Stimulated activated CD8-positive, alpha-beta memory T cell treated with anti-CD3 and anti-CD28 coated beads, Interleukin-4, amount 100 ng/mL, for 48 hours (primary cell): ENCODE measurements around the gene PTPMT1.
"Not testable (repeated sequence)": the region's sequence is repeated elsewhere in the genome, so short reads cannot be mapped to it uniquely, and the experiment has no call there.

Experiments
- DNase-seq: peaks from one replicate; pipeline ENCODE4 v3.0.0-alpha.2; 2020

PTPMT1 gene, protein sequence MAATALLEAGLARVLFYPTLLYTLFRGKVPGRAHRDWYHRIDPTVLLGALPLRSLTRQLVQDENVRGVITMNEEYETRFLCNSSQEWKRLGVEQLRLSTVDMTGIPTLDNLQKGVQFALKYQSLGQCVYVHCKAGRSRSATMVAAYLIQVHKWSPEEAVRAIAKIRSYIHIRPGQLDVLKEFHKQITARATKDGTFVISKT

GRCh38 chr11:47565340-47566148 lies at the start of gene PTPMT1:
TSS of gene PTPMT1 (plus strand) at chr11:47565599. CDS start at chr11:47565623, 24 bp downstream.
- DNase-seq = peak; percentile 80

DNA sequence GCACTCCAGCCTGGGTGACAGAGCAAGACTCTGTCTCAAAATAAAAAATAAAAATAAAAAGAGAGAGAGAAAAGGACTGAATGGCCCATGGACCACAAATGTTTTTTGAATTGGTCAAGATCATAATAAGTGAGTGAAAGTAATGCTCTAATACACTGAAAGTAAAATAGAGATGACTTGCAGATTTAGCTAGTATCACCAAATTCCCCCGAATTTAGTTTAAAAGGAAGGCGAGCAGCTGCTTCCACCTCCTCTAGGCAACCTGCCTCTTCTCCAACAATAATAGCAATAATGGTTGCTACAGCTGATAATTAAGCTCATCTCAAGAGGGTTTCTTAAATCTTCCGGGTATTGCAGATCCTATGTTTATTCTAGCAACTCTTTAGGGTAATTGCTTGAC lies 49.2 kb upstream of the PTPMT1 start:
- no peak for DNase-seq

DNA sequence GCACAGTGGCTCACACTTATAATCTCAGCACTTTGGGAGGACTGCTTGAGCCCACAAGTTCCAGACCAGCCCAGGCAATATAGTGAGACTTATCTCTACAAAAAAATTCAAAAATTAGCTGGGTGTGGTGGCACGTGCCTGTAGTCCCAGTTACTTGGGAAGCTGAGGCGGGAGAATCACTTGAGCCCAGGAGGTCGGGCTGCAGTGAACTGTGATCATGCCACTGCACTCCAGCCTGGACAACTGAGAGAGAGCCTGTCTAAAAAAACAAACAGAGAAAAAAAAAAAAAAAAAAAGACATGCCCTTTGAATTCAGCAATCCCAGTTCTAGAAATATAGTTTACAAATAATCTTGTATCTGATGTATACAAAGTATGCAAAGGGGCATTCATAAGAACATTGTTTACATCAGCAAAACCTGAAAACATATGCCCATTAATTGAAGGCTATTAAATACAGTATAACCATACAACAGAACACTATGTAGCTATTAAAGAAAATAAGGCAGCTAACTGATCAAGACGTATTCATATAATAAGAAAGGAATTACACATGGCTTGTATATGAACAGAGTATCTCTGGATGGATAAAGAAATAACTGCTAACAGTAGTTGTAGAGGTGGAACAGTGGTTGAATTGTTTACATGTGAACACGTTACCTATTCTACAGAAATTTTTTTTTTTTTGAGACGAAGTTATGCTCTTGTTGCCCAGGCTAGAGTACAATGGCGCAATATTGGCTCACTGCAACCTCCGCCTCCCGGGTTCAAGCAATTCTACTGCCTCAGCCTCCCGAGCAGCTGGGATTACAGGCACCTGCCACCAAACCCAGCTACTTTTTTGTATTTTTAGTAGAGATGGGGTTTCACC lies 48.2 kb upstream of the PTPMT1 start:
- no peak for DNase-seq

DNA sequence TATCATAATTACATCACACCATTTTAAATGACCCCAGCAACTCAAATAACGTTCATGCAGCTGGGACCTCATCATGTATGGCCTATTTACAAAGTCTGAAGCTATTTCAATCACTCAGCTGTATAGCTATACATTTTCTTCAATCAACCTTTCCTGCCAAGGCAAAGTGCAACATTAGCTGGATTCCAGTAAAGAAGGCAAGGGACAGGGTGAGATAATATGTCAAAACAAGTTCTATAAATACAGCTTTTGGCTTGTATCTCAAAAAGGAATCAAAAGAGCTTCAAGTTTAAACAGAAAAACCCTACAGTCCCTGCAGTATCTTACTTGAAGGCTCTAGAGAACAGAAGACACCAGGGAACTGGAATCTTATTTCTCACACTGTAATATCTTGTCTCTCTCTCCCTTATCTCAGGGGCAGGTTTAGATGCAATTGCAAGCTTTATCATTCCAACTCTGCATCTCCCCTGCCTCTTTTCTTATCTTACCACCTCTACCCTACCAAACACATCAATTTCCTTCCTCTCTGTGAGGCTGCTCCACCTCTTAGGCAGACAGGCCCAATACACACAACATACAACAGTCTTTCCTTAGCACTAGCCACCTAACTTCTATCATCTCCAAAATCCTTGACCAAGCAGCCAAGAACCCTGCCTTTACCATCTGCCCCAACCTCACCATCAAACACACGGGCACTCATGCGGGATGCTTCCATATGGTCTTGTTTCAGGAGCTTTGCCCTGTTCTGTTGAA lies 47.0 kb upstream of the PTPMT1 start:
- DNase-seq = no peak

- peak; percentile 35 for DNase-seq
Measured at GRCh38 chr11:47523490-47524225, 41.7 kb upstream of the PTPMT1 start.

- peak; percentile 33 for DNase-seq
Measured at GRCh38 chr11:47524291-47524874, 41.0 kb upstream of the PTPMT1 start.

DNA sequence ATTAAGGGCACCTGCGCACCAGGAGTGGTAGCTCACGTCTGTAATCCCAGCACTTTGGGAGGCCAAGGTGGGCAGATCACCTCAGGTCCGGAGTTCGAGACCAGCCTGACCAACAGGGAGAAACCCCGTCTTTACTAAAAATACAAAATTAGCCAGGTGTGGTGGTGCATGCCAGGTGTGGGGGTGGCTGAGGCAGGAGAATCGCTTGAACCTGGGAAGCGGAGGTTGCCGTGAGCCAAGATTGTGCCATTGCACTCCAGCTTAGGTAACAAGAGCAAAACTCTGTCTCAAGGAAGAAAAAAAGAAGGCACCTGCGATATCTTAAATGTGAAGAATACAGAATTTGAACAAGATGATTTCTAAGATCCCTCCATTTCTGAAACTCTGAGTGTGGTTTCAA lies 39.4 kb upstream of the PTPMT1 start:
- not testable (repeated sequence) for DNase-seq

- no peak for DNase-seq
Measured at GRCh38 chr11:47527186-47527585, 38.2 kb upstream of the PTPMT1 start.

- DNase-seq = no peak
Measured at GRCh38 chr11:47529951-47530350, 35.4 kb upstream of the PTPMT1 start.

DNA sequence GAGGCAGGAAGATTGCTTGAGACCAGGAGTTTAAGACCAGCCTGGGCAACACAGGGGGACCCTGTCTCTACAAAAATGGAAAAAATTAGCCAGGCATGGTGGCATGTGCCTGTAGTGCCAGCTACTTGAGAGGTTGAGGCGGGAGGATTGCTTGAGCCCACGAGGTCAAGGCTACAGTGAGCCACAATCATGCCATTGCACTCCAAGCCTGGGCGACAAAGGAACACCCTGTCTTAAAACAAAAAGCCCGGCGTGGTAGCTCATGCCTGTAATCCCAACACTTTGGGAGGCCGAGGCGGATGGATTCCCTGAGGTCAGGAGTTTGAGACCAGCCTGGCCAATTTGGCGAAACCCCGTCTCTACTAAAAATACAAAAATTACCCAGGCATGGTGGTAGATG lies 34.7 kb upstream of the PTPMT1 start:
- not testable (repeated sequence) for DNase-seq

- DNase-seq = no peak
Measured at GRCh38 chr11:47531666-47532065, 33.7 kb upstream of the PTPMT1 start.

DNA sequence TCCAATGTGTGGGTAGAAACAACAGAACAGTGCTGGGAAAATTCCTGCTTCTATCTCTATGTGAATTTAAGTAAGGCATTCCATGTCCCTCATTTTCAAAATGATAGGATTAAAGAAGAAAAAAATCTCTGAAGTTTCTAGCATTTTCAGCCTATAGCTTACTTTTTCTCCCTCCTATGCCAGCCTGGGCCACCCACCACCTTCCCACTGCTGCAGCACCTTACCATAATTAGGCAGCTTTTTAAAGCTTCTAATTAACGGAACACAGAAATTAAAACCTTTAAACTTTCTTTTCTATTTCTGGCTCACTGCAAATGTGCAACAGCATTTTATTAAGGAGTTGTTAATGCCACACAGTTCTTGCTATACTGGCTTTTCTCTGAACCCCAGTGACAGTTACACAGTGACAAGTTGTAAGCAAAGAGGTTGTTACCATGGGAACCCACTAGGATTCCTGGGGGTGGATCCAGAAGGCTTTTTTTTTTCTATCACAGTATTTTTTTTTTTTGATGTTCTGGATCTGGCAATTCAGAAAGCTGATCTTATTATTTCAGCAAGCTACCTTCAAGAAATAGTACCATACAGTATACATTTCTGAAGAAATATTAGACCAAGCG lies 32.7 kb upstream of the PTPMT1 start:
- DNase-seq = no peak

DNA sequence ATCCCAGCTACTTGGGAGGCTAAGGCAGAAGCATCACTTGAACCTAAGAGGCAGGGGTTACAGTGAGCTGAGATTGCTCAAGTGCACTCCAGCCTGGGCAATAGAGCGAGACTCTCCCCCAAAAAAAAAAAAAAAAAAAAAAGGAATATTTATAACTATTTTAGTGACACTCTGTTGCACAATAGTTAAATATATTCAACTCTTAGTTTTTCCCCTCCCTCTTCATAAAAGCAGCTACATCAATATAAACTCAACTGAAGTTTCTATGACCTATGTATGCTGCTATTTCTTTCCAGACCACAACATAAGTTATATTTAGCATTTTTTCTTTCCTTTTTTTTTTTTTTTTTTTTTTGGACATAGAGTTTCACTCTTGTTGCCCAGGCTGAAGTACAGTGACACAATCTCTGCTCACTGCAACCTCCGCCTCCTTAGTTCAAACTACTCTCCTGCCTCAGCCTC lies 31.7 kb upstream of the PTPMT1 start:
- no peak for DNase-seq

GRCh38 chr11:47534704-47535251 lies 30.6 kb upstream of the PTPMT1 start:
- DNase-seq = no peak

GRCh38 chr11:47536915-47537314 lies 28.5 kb upstream of the PTPMT1 start:
- DNase-seq = no peak

DNA sequence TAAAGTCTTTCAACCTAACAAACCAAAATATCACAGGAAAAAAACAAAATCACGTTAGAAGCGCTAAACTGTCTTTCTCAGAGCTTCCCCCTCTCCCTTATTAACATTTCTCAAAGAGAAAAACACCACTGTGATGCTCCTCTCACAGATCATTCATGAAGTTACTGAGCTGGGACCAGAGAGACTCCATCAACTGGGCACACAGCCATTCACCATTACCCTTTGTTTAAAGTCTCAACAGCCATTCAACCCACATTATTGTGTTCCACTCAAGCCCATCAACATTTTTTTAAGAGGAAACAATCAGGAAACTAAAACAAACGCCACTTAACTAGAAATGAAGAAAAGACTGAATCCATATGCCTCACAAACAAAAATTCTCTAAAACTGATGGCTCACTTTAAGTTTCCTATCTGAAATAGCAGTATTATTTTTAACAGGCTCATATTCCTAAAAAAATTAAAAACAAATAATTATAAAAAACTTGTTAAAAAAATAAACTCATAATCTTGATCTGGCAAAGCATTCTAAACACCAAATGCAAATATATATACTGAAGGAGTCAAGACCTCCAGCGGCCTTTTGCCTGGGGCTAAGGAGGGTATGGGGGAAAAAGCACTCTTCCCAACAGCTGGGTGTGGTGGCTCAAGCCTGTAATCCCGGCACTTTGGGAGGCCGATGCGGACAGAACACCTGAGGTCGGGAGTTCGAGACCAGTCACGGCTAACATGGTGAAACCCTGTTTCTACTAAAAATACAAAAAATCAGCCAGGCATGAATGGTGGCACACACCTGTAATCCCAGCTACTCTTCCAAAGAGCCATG lies 26.4 kb upstream of the PTPMT1 start:
- no peak for DNase-seq

DNA sequence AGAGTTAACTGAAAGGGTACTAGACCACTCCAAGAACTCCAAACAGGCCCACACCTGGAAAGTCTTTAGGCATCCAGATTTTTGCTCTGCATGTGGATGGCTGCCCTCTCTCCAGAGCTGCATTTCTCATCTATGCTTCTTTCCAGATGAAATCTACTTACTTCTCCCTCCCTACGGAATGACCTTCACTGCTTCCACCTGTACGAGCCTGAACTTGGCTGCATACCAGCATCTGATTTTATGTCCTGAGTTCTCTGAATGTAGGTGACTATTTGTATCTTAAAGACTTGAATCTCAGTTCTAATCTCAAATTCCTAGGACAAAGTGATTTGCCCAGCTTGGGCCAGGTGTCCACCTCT lies 25.7 kb upstream of the PTPMT1 start:
- no peak for DNase-seq

- DNase-seq = no peak
Measured at GRCh38 chr11:47541070-47541469, 24.3 kb upstream of the PTPMT1 start.

GRCh38 chr11:47545298-47545697 lies 20.1 kb upstream of the PTPMT1 start:
- no peak for DNase-seq

- not testable (repeated sequence) for DNase-seq
Measured at GRCh38 chr11:47546274-47546673, 19.1 kb upstream of the PTPMT1 start.
